ACHN (cell line): Measurements from ENCODE around the gene USP17L26.
"Not testable (repeated sequence)": the region's sequence is repeated elsewhere in the genome, so short reads cannot be mapped to it uniquely, and the experiment has no call there.

Experiments used
- DNase-seq: peaks from one replicate; pipeline ENCODE4 v3.0.0-alpha.2; 2015
- in situ Hi-C: cut with HindIII; loops from 2 replicates; pipeline ENCODE4 v1.10.0; 2017; ENCODE audit warnings: low sequenced_read_pairs, low pct_ligation_motif_present, low pct_unique_long_range_greater_than_20kb

Gene USP17L26, protein sequence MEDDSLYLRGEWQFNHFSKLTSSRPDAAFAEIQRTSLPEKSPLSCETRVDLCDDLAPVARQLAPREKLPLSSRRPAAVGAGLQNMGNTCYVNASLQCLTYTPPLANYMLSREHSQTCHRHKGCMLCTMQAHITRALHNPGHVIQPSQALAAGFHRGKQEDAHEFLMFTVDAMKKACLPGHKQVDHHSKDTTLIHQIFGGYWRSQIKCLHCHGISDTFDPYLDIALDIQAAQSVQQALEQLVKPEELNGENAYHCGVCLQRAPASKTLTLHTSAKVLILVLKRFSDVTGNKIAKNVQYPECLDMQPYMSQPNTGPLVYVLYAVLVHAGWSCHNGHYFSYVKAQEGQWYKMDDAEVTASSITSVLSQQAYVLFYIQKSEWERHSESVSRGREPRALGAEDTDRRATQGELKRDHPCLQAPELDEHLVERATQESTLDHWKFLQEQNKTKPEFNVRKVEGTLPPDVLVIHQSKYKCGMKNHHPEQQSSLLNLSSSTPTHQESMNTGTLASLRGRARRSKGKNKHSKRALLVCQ

DNA sequence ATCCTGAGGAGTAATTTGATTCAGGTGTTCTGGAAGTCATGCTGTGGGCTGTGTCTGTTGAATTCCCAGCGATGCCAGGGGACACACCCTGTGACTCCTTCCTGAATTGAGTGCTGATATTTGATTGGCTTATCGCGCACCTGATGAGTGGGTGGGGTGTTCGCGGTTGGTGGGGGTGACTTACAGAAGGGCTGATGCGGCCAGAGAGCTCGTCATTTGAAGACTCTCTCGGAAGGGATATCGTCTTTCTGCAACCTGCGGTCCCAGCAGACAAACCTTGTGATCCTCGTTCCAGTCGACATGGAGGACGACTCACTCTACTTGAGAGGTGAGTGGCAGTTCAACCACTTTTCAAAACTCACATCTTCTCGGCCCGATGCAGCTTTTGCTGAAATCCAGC lies at the start of gene USP17L26:
USP17L26 (plus strand) TSS at position 301 of the 400 bp plus-strand sequence; CDS start at position 301, 0 bp downstream.
- DNase-seq, in situ Hi-C loops: not testable (repeated sequence)

DNA sequence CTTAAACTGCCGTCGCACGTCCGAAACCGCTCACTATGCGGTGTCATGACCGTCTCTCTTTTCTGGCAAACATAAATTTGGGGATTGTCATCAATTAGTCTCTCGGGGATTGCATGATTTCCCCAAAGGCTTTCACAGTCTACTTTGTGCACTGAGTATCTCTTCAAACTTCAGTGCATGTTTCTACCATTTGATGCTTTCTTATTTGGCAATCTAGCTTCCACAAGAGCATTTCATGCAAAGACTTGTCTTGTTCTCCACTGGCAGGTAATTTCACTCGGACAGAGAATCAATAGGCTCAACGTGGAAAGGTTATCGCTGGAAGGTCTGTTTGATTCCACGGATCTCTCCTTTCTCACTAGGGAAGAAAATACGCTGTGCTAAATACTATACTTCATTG lies 10.3 kb upstream of the USP17L26 start:
- in situ Hi-C loops, DNase-seq: not testable (repeated sequence)

- in situ Hi-C loops = not testable (repeated sequence)
Observed at GRCh38 chr4:9324865-9325264, 9.6 kb upstream of the USP17L26 start, which contains the start of gene USP17L24. USP17L24 (plus strand) TSS chr4:9325165; CDS start chr4:9325165, 0 bp downstream.

GRCh38 chr4:9329611-9330010 lies 4.8 kb upstream of the USP17L26 start, which contains the start of gene USP17L25:
USP17L25 (plus strand) TSS chr4:9329911; CDS start chr4:9329911, 0 bp downstream.
- in situ Hi-C loops, DNase-seq: not testable (repeated sequence)

More at GRCh38 chr4:9324865-9325264, 9.6 kb upstream of the USP17L26 start, which contains the start of gene USP17L24:
- DNase-seq = not testable (repeated sequence)

DNA sequence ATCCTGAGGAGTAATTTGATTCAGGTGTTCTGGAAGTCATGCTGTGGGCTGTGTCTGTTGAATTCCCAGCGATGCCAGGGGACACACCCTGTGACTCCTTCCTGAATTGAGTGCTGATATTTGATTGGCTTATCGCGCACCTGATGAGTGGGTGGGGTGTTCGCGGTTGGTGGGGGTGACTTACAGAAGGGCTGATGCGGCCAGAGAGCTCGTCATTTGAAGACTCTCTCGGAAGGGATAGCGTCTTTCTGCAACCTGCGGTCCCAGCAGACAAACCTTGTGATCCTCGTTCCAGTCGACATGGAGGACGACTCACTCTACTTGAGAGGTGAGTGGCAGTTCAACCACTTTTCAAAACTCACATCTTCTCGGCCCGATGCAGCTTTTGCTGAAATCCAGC lies 4.6 kb downstream of the USP17L26 start, which contains the start of gene USP17L5:
USP17L5 (plus strand) TSS at position 301 of the 400 bp plus-strand sequence; CDS start at position 301, 0 bp downstream.
- in situ Hi-C loops, DNase-seq: not testable (repeated sequence)

GRCh38 chr4:9343848-9344247 lies 9.4 kb downstream of the USP17L26 start, which contains the start of gene USP17L27:
USP17L27 (plus strand) TSS chr4:9344148; CDS start chr4:9344148, 0 bp downstream.
- DNase-seq, in situ Hi-C loops: not testable (repeated sequence)

GRCh38 chr4:9348593-9348992 lies 14.1 kb downstream of the USP17L26 start, which contains the start of gene USP17L28:
USP17L28 (plus strand) TSS chr4:9348893; CDS start chr4:9348893, 0 bp downstream.
- DNase-seq, in situ Hi-C loops: not testable (repeated sequence)

GRCh38 chr4:9350866-9351265 lies 16.4 kb downstream of the USP17L26 start:
- in situ Hi-C loops, DNase-seq: not testable (repeated sequence)

DNA sequence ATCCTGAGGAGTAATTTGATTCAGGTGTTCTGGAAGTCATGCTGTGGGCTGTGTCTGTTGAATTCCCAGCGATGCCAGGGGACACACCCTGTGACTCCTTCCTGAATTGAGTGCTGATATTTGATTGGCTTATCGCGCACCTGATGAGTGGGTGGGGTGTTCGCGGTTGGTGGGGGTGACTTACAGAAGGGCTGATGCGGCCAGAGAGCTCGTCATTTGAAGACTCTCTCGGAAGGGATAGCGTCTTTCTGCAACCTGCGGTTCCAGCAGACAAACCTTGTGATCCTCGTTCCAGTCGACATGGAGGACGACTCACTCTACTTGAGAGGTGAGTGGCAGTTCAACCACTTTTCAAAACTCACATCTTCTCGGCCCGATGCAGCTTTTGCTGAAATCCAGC lies 18.9 kb downstream of the USP17L26 start, which contains the start of gene USP17L29:
USP17L29 (plus strand) TSS at position 301 of the 400 bp plus-strand sequence; CDS start at position 301, 0 bp downstream.
- in situ Hi-C loops, DNase-seq: not testable (repeated sequence)

- in situ Hi-C loops, DNase-seq: not testable (repeated sequence)
Observed at GRCh38 chr4:9362829-9363228, 28.4 kb downstream of the USP17L26 start, which contains the start of gene USP17L30. USP17L30 (plus strand) TSS chr4:9363129; CDS start chr4:9363129, 0 bp downstream.

- in situ Hi-C loops, DNase-seq: not testable (repeated sequence)
Observed at GRCh38 chr4:9379881-9380280, 45.4 kb downstream of the USP17L26 start.

- DNase-seq, in situ Hi-C loops: not testable (repeated sequence)
Observed at GRCh38 chr4:9381012-9381534, 46.6 kb downstream of the USP17L26 start.

DNA sequence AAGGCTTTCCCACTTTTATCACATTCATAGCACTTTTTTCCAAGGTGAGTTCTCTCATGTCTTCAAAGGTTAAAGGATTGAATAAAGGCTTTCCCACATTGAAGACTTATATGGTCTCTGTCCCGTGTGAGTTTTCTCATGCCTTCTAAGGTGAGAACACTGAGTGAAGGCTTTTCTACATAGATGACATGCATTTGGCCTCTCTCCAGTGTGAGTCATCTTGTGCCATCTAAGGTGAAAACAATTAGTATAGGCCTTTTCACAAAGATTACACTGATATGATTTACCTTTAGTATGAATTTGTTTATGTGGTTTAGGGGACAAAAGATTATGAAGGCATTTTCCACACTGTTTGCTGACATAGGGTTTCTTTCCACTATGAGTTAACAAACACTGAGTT lies 49.7 kb downstream of the USP17L26 start:
- in situ Hi-C loops = no loop called here
- DNase-seq = no peak
